Middle frontal gyrus (tissue), 1 donor: ENCODE measurements around the gene KANK2.

Source experiments
- DNase-seq: peaks from one replicate; pipeline ENCODE4 v3.0.0-alpha.2; 2015; ENCODE audit warnings: low spot score; ENCODE audit errors: extremely low spot score

KANK2 gene

GRCh38 chr19:11226716-11227166 is 29.4 kb upstream of the KANK2 start:
- no peak for DNase-seq

- no peak for DNase-seq
Measured at GRCh38 chr19:11225815-11226214, 28.5 kb upstream of the KANK2 start.

- DNase-seq, result no peak
Measured at GRCh38 chr19:11225172-11225571, 27.8 kb upstream of the KANK2 start.

- no peak for DNase-seq
Measured at GRCh38 chr19:11224429-11224828, 27.1 kb upstream of the KANK2 start.

GRCh38 chr19:11223200-11223599 is 25.9 kb upstream of the KANK2 start:
- no peak for DNase-seq

GRCh38 chr19:11221082-11221598 is 23.8 kb upstream of the KANK2 start:
- DNase-seq, result no peak

GRCh38 chr19:11214387-11214786 is 17.0 kb upstream of the KANK2 start:
- DNase-seq, result no peak

- DNase-seq, result no peak
Measured at GRCh38 chr19:11210656-11210928, 13.2 kb upstream of the KANK2 start.

GRCh38 chr19:11209839-11210655 is 12.7 kb upstream of the KANK2 start:
- no peak for DNase-seq

- DNase-seq, result no peak
Measured at GRCh38 chr19:11208561-11209471, 11.5 kb upstream of the KANK2 start.

- no peak for DNase-seq
Measured at GRCh38 chr19:11205939-11206570, 8.7 kb upstream of the KANK2 start.

GRCh38 chr19:11204943-11205349 is 7.6 kb upstream of the KANK2 start:
- DNase-seq, result no peak

- no peak for DNase-seq
Measured at GRCh38 chr19:11204076-11204602, 6.8 kb upstream of the KANK2 start.

GRCh38 chr19:11203194-11204075 is 6.1 kb upstream of the KANK2 start:
- no peak for DNase-seq

GRCh38 chr19:11202488-11203193 is 5.3 kb upstream of the KANK2 start:
- no peak for DNase-seq

- DNase-seq, result no peak
Measured at GRCh38 chr19:11201791-11202190, 4.4 kb upstream of the KANK2 start.

GRCh38 chr19:11200931-11201330 is 3.6 kb upstream of the KANK2 start:
- no peak for DNase-seq

GRCh38 chr19:11200015-11200574 is 2.8 kb upstream of the KANK2 start:
- DNase-seq, result no peak

- DNase-seq, result no peak
Measured at GRCh38 chr19:11199517-11199916, 2.2 kb upstream of the KANK2 start.
